Activated T-cell treated with anti-CD3 and anti-CD28 coated beads, Interleukin-2, amount 50 U/mL, for 72 hours (primary cell): ENCODE results near the gene WWOX. TPM values are rescaled to one million over a fixed set of nuclear protein-coding genes. Genes with fewer than 3 reads are reported as not detected.
A peak's percentile ranks its signal among the peaks of the same experiment; 100 is the strongest.

Experiments
- ATAC-seq, 2 donors: fragments of 150-1000 bp; cut with Tn5 transposase; replicated peaks in 1 of 2; 2 replicates each; pipeline ENCODE4 v1.10.0; 2021; ENCODE audit warnings: moderate library complexity in 2 of 2, mild to moderate bottlenecking in 1 of 2
- DNase-seq, 2 donors: peaks; one replicate each; pipeline ENCODE4 v3.0.0; 2021 to 2022; ENCODE audit warnings: mixed read lengths in 1 of 2
- H3K27ac Mint-ChIP-seq: one replicate; pipeline ENCODE4 v1.8.0; 2022; ENCODE audit warnings: mild to moderate bottlenecking, moderate library complexity, mixed read lengths
- H3K27me3 Mint-ChIP-seq: one replicate; pipeline ENCODE4 v1.8.0; 2022; ENCODE audit warnings: low read depth, mixed read lengths
- H3K36me3 Mint-ChIP-seq, 2 donors: one replicate each; pipeline ENCODE4 v1.8.0; 2022; ENCODE audit warnings: mixed read lengths in 2 of 2, mild to moderate bottlenecking in 1 of 2; ENCODE audit not compliant: insufficient read depth in 2 of 2
- H3K4me1 Mint-ChIP-seq: one replicate; pipeline ENCODE4 v1.8.0; 2022; ENCODE audit warnings: low read depth, mixed read lengths
- H3K4me3 Mint-ChIP-seq, 2 donors: one replicate each; pipeline ENCODE4 v1.8.0; 2022; ENCODE audit warnings: mild to moderate bottlenecking in 2 of 2, mixed read lengths in 2 of 2, moderate library complexity in 2 of 2
- H3K9me3 Mint-ChIP-seq, 2 donors: one replicate each; pipeline ENCODE4 v1.8.0; 2022; ENCODE audit warnings: mixed read lengths in 2 of 2
- total RNA-seq, 2 donors: library from RNA; stranded (reverse); gene quantifications; one replicate each; pipeline ENCODE4 v1.2.3, GENCODE V29; 2022

The WWOX gene
- total RNA-seq, 2 donors from 2014 or later: 21.2 to 21.5 TPM

GRCh38 chr16:78770353-78771091 lies 671.1 kb downstream of the WWOX start:
- ATAC-seq (peak in 1 of 2 donors; percentile 14), DNase-seq (peak; percentile 75 to 90)
- Mint-ChIP-seq H3K4me3 (peak overlapping the region; percentile 35 to 60), H3K4me1 (peaks cover 50% of the 10 kb centered on the region), H3K27ac (peak overlapping the region; percentile 38), H3K36me3 (peaks cover 2 to 12% of the 10 kb centered on the region in 2 donors), H3K9me3 (no peaks in the 10 kb centered on the region), H3K27me3 (peaks cover 8% of the 10 kb centered on the region)

GRCh38 chr16:78773291-78773702 lies 673.8 kb downstream of the WWOX start:
- H3K4me3 Mint-ChIP-seq: peak overlapping the region; percentile 22 to 60
- ATAC-seq: peak in 1 of 2 donors; percentile 12
- peaks cover 0 to 3% of the 10 kb centered on the region in 2 donors for H3K9me3 Mint-ChIP-seq
- H3K4me1 Mint-ChIP-seq: peaks cover 66% of the 10 kb centered on the region
- peaks cover 6 to 15% of the 10 kb centered on the region in 2 donors for H3K36me3 Mint-ChIP-seq
- DNase-seq: peak in 1 of 2 donors; percentile 42
- peaks cover 8% of the 10 kb centered on the region for H3K27me3 Mint-ChIP-seq
- H3K27ac Mint-ChIP-seq: peak overlapping the region; percentile 67

GRCh38 chr16:78773706-78774105 lies 674.3 kb downstream of the WWOX start:
- H3K36me3 Mint-ChIP-seq: peaks cover 6 to 16% of the 10 kb centered on the region in 2 donors
- DNase-seq: no peak
- ATAC-seq: no peak
- H3K4me1 Mint-ChIP-seq: peaks cover 70% of the 10 kb centered on the region
- peaks cover 8% of the 10 kb centered on the region for H3K27me3 Mint-ChIP-seq
- H3K27ac Mint-ChIP-seq: peak overlapping the region; percentile 67
- peaks cover 0 to 3% of the 10 kb centered on the region in 2 donors for H3K9me3 Mint-ChIP-seq
- H3K4me3 Mint-ChIP-seq: peak overlapping the region; percentile 4 to 60

- peaks cover 8% of the 10 kb centered on the region for H3K27me3 Mint-ChIP-seq
- peaks cover 6 to 15% of the 10 kb centered on the region in 2 donors for H3K36me3 Mint-ChIP-seq
- peak overlapping the region; percentile 42 to 73 for H3K4me3 Mint-ChIP-seq
- peak overlapping the region; percentile 98 for H3K27ac Mint-ChIP-seq
- ATAC-seq (peak; percentile 62 to 69), DNase-seq (peak; percentile 83 to 86)
- peaks cover 0 to 3% of the 10 kb centered on the region in 2 donors for H3K9me3 Mint-ChIP-seq
- peaks cover 79% of the 10 kb centered on the region for H3K4me1 Mint-ChIP-seq
These were observed 675.7 kb downstream of the WWOX start for GRCh38 chr16:78775161-78775561.

GRCh38 chr16:78778101-78779004 lies 678.9 kb downstream of the WWOX start:
- H3K27ac Mint-ChIP-seq: peak overlapping the region; percentile 98
- peak; percentile 65 to 69 for ATAC-seq

GRCh38 chr16:78780808-78781207 lies 681.4 kb downstream of the WWOX start:
- ATAC-seq: no peak
- H3K36me3 Mint-ChIP-seq: peaks cover 9 to 10% of the 10 kb centered on the region in 2 donors
- peak overlapping the region; percentile 98 for H3K27ac Mint-ChIP-seq
- no peak for DNase-seq
- H3K4me3 Mint-ChIP-seq: peak overlapping the region; percentile 2 to 58
- H3K4me1 Mint-ChIP-seq: peaks cover 56% of the 10 kb centered on the region
- no peaks in the 10 kb centered on the region for H3K27me3 Mint-ChIP-seq
- H3K9me3 Mint-ChIP-seq: peaks cover 0 to 4% of the 10 kb centered on the region in 2 donors

More at GRCh38 chr16:78778101-78779004, 678.9 kb downstream of the WWOX start:
- Mint-ChIP-seq H3K9me3 (peaks cover 0 to 4% of the 10 kb centered on the region in 2 donors), H3K4me1 (peaks cover 81% of the 10 kb centered on the region), H3K27me3 (no peaks in the 10 kb centered on the region), H3K4me3 (peak overlapping the region; percentile 43 to 58), H3K36me3 (peaks cover 9 to 10% of the 10 kb centered on the region in 2 donors)
- DNase-seq: peak; percentile 79 to 81

- H3K27ac Mint-ChIP-seq: peak overlapping the region; percentile 58
- no peak for ATAC-seq
- H3K4me3 Mint-ChIP-seq: peak overlapping the region in 1 of 2 donors; percentile 0
- DNase-seq: no peak
- H3K9me3 Mint-ChIP-seq: peaks cover 0 to 1% of the 10 kb centered on the region in 2 donors
- no peaks in the 10 kb centered on the region for H3K27me3 Mint-ChIP-seq
- peaks cover 53% of the 10 kb centered on the region for H3K4me1 Mint-ChIP-seq
- H3K36me3 Mint-ChIP-seq: peaks cover 6% of the 10 kb centered on the region in 2 donors
These were observed 683.1 kb downstream of the WWOX start for GRCh38 chr16:78782572-78782971.

- no peak overlapping the region for H3K4me3 Mint-ChIP-seq
- no peaks in the 10 kb centered on the region for H3K27me3 Mint-ChIP-seq
- H3K36me3 Mint-ChIP-seq: peaks cover 5 to 6% of the 10 kb centered on the region in 2 donors
- H3K27ac Mint-ChIP-seq: no peak overlapping the region
- H3K4me1 Mint-ChIP-seq: peaks cover 47% of the 10 kb centered on the region
- H3K9me3 Mint-ChIP-seq: peaks cover 0 to 1% of the 10 kb centered on the region in 2 donors
- no peak for DNase-seq
- no peak for ATAC-seq
These were observed 684.2 kb downstream of the WWOX start for GRCh38 chr16:78783570-78784079.

- Mint-ChIP-seq H3K36me3 (peaks cover 5 to 6% of the 10 kb centered on the region in 2 donors), H3K9me3 (peaks cover 0 to 1% of the 10 kb centered on the region in 2 donors), H3K4me3 (no peak overlapping the region), H3K4me1 (peaks cover 42% of the 10 kb centered on the region), H3K27ac (no peak overlapping the region), H3K27me3 (no peaks in the 10 kb centered on the region)
- DNase-seq: no peak
- ATAC-seq: peak in 1 of 2 donors; percentile 21
These were observed 685.3 kb downstream of the WWOX start for GRCh38 chr16:78784771-78785170.

GRCh38 chr16:78785218-78785617 lies 685.8 kb downstream of the WWOX start:
- Mint-ChIP-seq H3K4me3 (no peak overlapping the region), H3K27ac (no peak overlapping the region), H3K36me3 (peaks cover 5 to 6% of the 10 kb centered on the region in 2 donors), H3K4me1 (peaks cover 40% of the 10 kb centered on the region), H3K9me3 (peaks cover 0 to 1% of the 10 kb centered on the region in 2 donors), H3K27me3 (no peaks in the 10 kb centered on the region)
- DNase-seq: no peak
- no peak for ATAC-seq

GRCh38 chr16:78786635-78787034 lies 687.2 kb downstream of the WWOX start:
- Mint-ChIP-seq H3K36me3 (peaks cover 8% of the 10 kb centered on the region in 2 donors), H3K27me3 (no peaks in the 10 kb centered on the region), H3K27ac (no peak overlapping the region), H3K4me3 (no peak overlapping the region), H3K4me1 (peaks cover 44% of the 10 kb centered on the region), H3K9me3 (peaks cover 0 to 1% of the 10 kb centered on the region in 2 donors)
- no peak for ATAC-seq
- no peak for DNase-seq

- peaks cover 2 to 3% of the 10 kb centered on the region in 2 donors for H3K36me3 Mint-ChIP-seq
- peak overlapping the region; percentile 21 for H3K27ac Mint-ChIP-seq
- H3K9me3 Mint-ChIP-seq: no peaks in the 10 kb centered on the region
- H3K4me1 Mint-ChIP-seq: peaks cover 42% of the 10 kb centered on the region
- DNase-seq: no peak
- H3K27me3 Mint-ChIP-seq: no peaks in the 10 kb centered on the region
- H3K4me3 Mint-ChIP-seq: peak overlapping the region in 1 of 2 donors; percentile 11
- no peak for ATAC-seq
These were observed 688.8 kb downstream of the WWOX start for GRCh38 chr16:78788276-78788675.
